GM19351 (cell line): Measurements from ENCODE around the gene LIPK.
"Not testable (repeated sequence)": the region's sequence is repeated elsewhere in the genome, so short reads cannot be mapped to it uniquely, and the experiment has no call there.

Experiments
- ATAC-seq: cut with Tn5 transposase; IDR thresholded peaks from one replicate; pipeline ENCODE4 v1.9.1; 2021; ENCODE audit warnings: mild to moderate bottlenecking, moderate library complexity; ENCODE audit not compliant: unreplicated experiment

The LIPK gene

DNA sequence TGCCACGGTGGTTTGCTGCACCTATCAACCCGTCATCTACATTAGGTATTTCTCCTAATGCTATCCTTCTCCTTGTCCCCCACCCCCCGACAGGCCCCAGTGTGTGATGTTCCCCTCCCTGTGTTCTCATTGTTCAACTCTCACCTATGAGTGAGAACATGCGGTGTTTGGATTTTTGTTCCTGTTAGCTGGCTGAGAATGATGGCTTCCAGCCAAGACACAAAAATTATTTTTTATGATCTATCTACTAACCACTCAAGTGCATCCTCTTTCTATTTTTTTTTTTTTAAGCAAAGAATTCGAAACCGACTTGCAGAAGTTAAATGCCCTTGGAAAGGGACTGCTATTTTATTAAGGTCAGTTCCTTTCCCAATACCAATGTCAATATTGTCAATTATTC is 3.3 kb downstream of the LIPK start:
- ATAC-seq, result not testable (repeated sequence)

DNA sequence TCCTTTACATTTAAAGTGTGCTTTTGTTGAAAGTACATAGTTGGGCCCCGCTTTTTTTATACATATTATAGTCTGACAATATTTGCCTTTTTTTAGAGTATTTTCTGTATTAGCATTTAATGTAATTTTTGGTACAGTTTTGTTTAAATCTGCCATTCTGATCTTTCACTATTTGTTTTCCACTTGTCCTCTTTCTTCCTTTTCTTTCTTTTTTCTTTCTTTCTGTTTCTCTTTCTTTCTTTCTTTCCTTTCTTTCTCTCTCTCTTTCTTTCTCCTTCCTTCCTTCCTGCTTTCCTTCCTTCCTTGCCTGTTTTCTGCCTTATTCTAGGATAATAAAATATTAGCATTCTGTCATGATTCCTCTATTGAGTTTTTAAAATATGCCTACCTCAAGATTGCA is 9.5 kb downstream of the LIPK start:
- ATAC-seq, result no peak

DNA sequence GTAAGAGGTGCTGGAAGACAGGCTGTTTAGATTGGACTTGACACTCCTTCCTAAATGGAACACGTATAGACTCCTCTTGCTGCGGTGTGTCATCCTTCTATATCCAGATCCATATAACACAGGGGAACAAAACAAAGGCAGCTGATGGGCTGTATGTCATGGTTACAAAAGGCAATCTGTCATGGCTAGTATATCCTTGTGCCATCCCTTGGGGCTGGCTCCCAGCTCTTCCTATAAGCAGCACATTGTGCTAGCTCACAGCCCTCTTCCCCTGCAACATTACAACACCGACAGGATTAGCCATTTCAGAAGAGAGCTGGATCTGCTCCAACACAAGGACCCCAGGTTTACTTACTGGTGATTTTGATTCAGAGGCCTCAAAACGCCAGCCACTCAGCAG is 15.3 kb downstream of the LIPK start:
- no peak for ATAC-seq

DNA sequence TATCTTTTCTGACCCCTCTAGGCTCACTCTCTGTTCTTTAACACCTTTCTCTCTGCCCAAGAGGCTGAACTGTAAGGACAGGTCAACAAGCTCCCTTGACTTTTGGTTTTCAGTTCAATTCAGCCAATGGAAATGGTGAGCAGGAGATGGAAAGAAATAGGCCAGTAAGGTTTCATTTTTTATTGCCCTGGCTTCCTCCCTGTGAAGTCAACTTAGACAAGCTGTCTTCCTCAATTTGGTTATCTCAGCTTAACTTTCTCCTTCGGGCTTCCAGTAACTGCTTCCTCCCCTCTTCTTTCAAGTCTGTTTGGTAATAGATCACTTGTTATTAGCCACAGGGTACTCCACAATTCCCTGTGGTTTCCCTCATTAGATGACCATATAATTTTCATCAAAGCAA is 19.7 kb downstream of the LIPK start:
- ATAC-seq, result no peak

DNA sequence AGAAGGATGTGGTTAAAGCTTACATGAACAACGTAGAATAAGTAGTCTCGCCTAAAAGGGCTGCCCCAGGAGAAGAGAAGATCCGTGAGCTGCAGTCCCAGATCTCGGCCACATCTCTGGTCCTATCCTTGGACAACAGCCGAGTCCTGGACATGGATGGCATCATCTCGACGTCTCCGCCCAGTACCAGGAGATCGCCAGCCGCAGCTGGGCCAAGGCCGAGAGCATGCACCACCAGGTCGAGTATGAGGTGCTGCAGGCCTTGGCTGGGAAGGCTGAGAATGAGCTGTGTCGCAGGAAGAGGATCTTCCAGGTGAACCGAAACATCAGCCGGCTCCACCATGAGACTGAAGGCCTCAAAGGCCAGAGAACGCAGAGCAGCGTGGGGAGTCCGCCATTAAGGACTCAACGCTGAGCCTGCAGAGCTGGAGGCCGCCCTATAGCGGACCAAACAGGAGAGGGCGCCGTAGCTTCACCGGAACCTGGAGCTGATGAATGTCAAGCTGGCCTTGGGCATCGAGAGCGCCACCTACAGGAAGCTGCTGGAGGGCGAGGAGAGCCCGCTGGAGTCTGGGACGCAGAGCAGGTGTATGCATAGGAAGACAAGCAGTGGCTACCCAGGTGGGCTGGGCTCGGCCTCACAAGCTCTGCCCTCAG is 22.2 kb downstream of the LIPK start:
- ATAC-seq, result no peak

DNA sequence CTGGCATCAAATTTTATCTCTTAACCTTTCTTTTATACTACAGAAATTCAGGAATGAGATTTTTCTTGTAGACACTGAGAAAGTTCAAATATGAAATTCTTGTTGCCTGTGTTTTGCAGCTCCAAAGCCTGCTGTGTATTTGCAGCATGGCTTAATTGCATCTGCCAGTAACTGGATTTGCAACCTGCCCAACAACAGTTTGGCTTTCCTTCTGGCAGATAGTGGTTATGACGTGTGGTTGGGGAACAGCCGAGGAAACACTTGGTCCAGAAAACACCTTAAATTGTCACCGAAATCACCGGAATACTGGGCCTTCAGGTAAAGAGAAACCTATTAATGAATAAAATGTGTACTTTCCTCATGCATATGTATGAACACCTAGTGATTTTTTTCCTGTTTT is 24.8 kb downstream of the LIPK start:
- no peak for ATAC-seq

DNA sequence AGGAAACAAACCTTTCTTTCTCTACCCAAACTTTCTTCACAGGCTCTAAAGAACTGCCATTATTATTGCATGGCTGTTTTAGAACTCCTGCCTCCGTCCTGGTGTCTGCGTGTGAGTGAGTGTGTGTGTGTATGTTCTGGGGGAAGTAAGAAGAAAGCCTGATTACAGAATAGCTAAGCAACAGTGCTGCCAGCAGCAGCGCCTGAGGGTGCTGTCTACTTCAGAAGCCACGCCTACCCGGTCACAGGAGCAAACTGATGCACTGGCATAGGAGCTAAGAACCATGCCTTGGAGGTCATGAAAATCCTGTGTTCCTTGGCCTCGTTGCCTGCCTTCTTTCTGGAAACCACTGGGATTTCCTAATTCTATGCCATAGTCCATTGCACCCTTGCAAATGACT is 25.2 kb downstream of the LIPK start:
- ATAC-seq, result no peak

DNA sequence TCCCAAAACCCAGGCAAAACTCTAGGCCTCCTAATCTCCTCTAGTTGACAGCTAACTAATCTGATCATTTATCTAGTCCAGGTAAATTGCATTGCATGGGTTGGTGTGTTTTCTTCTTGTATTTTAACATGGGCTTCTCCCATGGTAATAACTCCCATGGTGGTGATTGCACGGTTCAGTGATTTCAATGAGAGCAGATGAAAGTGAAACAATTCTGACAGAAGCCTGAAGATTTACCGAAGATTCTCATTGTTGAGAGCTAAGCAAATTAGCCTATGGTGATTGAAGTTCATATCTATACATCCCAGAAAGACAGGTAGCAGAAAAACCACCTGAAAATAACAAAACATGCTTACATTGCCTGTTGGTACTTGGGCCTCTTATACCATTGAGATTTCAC is 27.2 kb downstream of the LIPK start:
- no peak for ATAC-seq

DNA sequence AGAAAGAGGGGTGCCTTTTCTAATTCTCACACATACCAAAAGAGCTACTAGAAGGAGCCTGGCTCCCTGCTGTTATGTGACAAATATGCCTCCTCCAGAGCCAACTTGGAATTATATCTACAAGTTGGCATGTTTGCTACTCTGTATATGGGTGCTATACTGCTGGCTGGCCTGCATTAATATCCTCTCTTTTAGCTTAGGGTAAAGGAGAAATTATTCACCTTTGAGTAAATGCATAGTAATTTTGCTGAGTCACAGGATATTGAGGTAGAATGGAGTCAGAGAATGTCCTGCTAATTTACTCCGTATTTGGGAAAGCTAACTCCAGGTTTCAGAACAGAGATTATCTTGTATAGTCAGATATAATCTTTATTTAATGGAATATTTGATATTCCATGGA is 29.6 kb downstream of the LIPK start:
- ATAC-seq, result no peak

DNA sequence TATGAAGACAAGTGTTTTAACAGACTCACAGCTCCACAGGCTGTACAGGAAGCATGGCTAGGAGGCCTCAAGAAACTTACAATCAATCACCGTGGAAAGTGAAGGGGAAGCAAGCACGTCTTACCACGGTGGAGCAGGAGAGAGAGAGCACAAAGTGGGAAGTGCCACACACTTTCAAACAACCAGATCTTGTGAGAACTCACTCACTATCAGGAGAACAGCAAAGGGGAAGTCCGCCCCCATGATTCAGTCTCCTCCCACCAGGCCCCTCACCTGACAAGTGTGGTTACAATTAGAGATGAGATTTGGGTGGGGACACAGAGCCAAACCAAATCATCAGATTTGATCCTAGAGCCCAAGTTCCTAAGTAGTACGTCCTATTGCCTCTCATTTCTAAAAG is 35.9 kb downstream of the LIPK start:
- not testable (repeated sequence) for ATAC-seq

DNA sequence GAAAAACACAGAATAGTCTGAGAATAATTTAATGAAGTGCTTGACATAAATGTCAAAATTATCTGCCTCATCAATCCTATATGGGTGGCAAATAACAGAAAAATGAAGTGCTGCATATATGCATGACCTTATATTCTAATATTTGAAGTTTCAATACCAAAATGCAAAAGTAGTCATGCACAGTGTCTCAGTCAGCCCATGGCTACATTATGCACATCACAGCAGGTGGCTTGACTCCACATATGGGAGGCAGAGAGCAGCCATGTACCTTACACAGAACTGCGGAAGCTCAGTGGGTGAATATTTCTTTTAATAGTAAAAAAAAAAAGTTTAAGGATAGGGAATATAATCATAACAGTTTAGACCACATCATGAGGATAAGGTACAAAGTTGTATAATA is 36.4 kb downstream of the LIPK start:
- no peak for ATAC-seq

DNA sequence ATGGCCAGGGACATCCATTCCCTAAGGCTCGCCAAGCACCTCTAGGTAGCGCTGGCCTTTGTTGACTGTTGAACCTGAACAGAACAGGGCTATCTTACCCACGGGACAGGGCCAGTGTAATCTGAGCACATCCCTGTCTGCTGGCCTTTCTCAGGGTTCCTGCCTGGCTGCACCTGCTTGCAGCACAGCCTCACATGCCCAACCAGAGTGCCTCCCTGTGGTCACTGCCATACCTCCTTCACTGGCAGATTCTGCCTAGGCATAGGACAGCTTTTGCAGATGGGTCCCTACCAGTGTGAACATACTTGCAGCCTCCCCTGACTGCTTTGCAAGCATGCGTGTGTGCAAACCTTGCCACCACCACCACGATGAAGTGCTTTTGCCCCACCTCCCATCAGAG is 38.0 kb downstream of the LIPK start:
- ATAC-seq, result no peak

DNA sequence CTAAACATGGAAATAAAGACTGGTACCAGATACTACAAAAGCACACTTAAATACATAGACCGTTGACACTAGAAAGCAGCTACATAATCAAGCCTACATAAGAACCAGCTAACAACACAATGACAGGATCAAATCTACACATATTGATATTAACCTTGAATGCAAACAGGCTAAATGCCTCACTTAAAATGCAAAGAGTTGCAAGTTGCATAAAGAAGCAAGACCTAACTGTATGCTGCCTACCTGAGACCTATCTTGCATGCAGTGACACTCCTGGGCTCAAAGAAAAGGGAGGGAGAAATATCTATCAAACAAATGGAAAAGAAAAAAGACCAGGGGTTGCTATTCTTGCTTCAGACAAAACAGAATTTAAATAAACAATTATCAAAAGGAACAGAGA is 39.6 kb downstream of the LIPK start:
- no peak for ATAC-seq

DNA sequence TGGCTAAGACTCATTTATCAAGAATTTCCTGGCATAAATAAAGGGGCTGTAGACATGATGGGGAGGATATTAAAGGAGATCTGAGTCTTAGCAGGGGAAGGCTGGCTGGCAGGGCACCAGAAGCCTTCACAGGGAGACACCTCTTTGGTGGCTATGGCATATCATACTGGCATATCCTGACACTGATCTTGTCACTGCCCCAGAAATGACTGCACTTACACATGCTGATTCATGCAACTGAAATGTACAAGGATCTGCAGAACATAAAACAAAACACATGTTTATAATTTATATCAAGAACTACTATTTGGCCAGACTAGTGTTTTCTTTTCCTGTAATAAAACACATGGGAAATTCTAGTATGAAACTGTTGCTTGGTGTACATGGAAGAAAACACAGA is 48.2 kb downstream of the LIPK start:
- no peak for ATAC-seq

DNA sequence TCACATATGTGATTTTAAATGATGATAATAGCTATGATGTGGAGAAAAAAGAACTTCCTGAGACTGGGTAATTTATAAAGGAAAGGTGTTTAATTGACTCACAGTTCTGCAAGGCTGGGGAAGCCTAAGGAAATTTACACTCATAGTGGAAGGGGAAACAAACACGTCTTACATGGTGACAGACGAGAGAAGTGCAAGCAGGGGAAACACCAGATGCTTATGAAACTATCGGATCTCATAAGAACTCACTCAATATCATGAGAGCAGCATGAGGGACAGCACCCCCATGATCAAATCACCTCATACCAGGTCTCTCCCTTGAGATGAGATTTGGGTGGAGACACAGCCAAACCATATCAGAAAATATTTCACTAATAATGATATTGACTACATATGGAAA is 49.7 kb downstream of the LIPK start:
- peak; percentile 81 for ATAC-seq

DNA sequence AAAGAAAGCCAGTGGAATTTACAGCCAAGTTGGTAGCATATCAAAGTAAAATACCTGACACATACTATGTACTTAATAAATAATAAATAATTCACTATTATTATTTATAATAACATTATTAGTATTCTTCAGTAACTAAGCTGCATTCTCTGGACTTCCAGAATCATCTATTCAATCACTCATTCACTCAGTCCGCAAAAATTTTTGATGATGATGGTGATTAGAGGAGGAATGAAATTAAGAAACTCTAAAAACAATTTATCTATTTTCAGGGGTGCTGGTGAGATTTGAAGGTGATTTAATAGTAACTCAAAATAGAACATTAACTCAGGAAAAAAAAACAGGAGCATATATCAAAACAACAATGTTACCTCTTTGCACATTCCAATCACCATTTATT is 50.6 kb downstream of the LIPK start:
- no peak for ATAC-seq

DNA sequence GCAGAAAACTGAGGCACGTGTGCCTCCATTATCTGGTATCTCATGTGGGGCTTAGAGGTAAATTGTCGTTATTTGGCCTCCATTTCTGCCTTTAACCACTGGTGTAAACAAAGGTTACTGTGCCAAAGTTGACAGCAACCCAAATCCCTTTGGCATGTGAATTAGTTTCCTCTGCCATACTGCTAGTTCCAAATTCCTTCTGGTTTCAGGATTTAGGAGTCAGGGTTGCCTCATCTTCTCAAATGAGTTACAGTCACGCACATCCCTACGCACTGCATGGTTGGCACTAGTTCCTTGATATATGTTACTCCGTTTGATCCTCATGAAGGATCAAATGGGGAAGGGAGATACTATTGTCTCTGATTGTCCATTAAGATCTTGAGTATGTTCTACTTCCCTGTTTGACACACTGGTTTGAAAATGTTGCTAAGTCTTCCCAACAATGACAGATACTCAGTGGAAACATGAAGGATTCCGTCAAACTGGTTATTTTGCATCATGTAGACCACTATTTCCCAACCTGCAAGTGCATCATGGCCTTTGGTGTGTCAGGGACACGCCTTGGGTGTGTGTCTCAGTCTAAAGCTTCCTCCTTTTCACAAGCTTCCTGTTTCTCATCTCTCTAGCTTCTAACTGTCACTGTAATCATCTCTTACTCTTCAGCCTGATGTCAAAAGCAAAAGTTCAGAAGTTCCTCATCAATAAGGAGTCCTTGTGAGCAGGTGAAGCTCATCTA is 53.5 kb downstream of the LIPK start, which contains the start of gene LIPN:
LIPN (plus strand) TSS at position 655 of the 736 bp plus-strand sequence. CDS start 1,386 bp downstream, outside the sequence.
- ATAC-seq, result no peak

DNA sequence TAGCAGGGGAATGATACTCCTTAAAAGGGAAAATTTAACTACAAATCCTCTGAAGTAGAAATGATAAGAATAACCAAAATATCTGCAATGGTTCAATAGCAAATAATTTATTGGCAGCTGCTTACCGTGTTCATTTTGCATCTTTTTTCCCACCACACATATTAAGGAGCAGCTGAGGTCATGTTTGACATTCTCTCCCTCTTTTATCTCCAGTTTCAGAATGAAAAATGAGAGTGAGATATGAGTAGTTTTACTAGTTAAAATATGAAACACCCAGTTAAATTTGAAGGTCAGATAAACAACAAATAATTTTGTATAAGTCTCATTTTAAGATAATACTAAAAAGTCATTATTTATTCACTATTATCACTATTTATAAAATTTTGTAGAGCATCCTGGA is 56.9 kb downstream of the LIPK start:
- no peak for ATAC-seq

DNA sequence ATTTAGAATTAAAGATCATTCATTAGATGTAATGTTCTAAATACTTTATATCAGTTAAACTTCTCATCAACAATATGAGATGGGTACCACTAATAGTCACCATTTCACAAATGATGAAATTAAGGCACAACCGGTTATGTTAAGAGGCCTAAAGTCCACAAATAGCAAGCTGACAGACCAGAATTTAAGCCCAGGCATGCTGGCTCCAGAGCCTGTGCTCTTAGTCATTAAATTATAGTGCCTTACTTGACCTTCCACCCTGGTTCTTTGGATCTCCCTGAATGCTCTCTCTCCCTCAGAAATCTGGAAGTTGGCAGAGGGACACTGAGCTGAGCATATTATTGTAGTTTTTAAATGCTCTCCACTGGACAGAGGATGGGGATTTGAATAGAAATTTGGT is 57.4 kb downstream of the LIPK start:
- no peak for ATAC-seq

DNA sequence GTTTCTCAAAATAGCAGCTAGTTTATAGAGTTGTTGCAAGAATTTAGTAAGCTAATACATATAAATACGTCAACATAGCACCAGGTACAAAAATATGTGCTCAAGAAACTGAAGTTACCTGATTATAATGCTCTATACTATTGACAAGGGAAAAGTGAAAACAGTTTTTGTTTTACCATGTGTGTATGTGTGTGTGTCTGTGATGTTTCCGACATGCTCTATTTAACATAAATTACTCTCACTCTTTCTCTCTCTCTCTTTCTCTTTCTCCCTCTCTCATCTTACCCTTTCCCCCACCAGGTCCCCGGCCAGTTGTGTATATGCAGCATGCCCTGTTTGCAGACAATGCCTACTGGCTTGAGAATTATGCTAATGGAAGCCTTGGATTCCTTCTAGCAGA is 58.1 kb downstream of the LIPK start:
- no peak for ATAC-seq

DNA sequence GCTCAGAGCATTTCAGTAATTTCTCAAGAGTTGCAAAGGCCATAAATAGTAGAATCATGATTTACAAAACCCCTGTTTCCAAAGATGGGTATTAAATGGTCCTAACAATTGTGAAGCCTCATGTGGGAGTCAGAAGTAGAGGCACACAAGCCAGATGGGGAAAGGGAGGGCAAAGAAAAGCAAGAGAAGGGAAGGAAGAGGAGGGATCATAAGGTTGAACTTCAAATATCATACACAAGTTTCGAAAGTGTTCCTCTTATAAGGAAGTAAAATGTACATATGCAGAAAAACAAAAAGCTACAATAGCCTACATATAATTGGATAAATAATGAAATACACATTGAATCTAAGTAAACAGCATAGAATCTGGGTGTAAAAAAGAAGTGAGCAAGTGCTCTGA is 59.8 kb downstream of the LIPK start:
- no peak for ATAC-seq

DNA sequence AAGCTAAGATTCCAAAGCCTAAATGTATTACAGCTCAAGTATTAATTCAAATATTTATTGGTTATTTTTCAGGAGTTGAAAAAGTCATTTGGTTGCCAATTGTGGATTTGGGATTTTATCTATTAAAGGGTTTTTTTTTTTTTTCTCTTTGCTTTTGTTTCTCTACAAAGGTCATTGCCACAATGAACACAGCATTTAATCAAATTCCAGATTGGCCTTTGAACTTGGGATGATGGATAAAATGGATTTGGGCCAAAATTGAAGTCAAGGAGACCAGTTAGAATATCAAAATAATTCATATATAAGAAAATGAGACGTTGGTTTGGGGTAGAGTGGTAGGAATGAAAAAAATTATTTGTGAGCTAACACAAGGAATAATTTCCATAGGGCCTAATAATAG is 63.3 kb downstream of the LIPK start:
- ATAC-seq, result no peak

DNA sequence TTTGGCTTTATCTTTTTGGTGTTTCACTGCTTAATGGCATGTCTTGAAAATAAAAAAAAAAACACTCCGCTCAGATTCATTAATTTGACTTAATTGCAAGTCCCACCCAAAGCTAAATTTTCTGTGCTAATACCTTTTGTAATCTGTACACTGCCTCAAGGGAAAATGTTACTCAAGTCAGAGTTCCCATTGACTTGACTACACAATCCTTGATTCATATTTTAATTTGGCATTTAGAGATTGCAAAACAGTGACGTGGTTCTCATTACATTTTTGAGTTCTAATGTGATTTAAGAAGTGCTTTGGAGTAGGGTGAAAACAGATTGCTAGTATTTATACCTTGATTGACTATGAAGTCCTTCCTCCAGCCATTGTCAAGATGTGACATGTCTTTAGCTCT is 75.2 kb downstream of the LIPK start:
- ATAC-seq, result no peak
